PC-3 (cell line): ENCODE results near the gene C1QL4. TPM values are rescaled to one million over a fixed set of nuclear protein-coding genes. Genes with fewer than 3 reads are reported as not detected.
A peak's percentile ranks its signal among the peaks of the same experiment; 100 is the strongest.

ENCODE experiments used
- ATAC-seq: fragments of 200-7000 bp; cut with Tn5 transposase; 2 replicates; pipeline ENCODE4 v1.9.1; 2020; ENCODE audit warnings: mild to moderate bottlenecking, moderate library complexity
- BruUV-seq: library from RNA; stranded (reverse); fragments of 400-500 nt; replicated peaks from 2 replicates; lab custom pipeline; 2021; lab: Mats Ljungman, UMichigan
- CTCF ChIA-PET: fragments of 300-600 bp; sonication (Branson Sonifier 250); formaldehyde crosslinking; loops from one replicate; lab custom pipeline; 2022; ENCODE audit warnings: antibody characterized with exemption; lab: Charles Lee
- POLR2A ChIA-PET: fragments of 300-600 bp; sonication (Branson Sonifier 250); formaldehyde crosslinking; loops from one replicate; lab custom pipeline; 2022; ENCODE audit warnings: antibody characterized with exemption; ENCODE audit not compliant: unreplicated experiment; lab: Charles Lee
- DNase-seq: peaks from one replicate; pipeline ENCODE4 v3.0.0-alpha.2; 2015
- H2AFZ ChIP-seq: fragments of 300-600 bp; sonication (generic); 2 replicates; pipeline ENCODE4 v1.6.0; 2016; ENCODE audit warnings: antibody characterized with exemption, low read length
- H3F3A ChIP-seq: fragments of 300-600 bp; sonication (generic); one replicate; pipeline ENCODE4 v1.6.0; 2017; ENCODE audit warnings: antibody characterized with exemption, low read length, control low read depth, mild to moderate bottlenecking; ENCODE audit not compliant: unreplicated experiment
- H3K27ac ChIP-seq: fragments of 300-600 bp; sonication (generic); 2 replicates; pipeline ENCODE4 v1.5.1; 2016; ENCODE audit warnings: mild to moderate bottlenecking, low read length
- H3K27me3 ChIP-seq: fragments of 300-600 bp; sonication (generic); 2 replicates; pipeline ENCODE4 v1.6.1; 2016; ENCODE audit warnings: low read length, mixed read lengths
- H3K36me3 ChIP-seq: fragments of 300-600 bp; sonication (generic); 2 replicates; pipeline ENCODE4 v1.6.1; 2016; ENCODE audit warnings: low read depth, mixed run types, low read length, mixed read lengths
- H3K4me1 ChIP-seq: fragments of 300-600 bp; sonication (generic); 2 replicates; pipeline ENCODE4 v1.5.1; 2016; ENCODE audit warnings: low read length; ENCODE audit not compliant: insufficient read depth
- H3K4me2 ChIP-seq: fragments of 300-600 bp; sonication (generic); 2 replicates; pipeline ENCODE4 v1.6.0; 2016; ENCODE audit warnings: low read length
- H3K4me3 ChIP-seq: fragments of 300-600 bp; sonication (generic); 2 replicates; pipeline ENCODE4 v1.5.1; 2016; ENCODE audit warnings: mild to moderate bottlenecking, low read length, mixed read lengths
- H3K79me2 ChIP-seq: fragments of 300-600 bp; sonication (generic); 2 replicates; pipeline ENCODE4 v1.6.1; 2017; ENCODE audit warnings: low read length, mixed read lengths
- H3K9ac ChIP-seq: fragments of 300-600 bp; sonication (generic); 2 replicates; pipeline ENCODE4 v1.6.0; 2016; ENCODE audit warnings: mild to moderate bottlenecking, low read length
- H3K9me2 ChIP-seq: fragments of 300-600 bp; sonication (generic); replicated peaks from 2 replicates; pipeline ENCODE4 v1.6.1; 2016; ENCODE audit warnings: mixed run types, low read length, mixed read lengths
- H3K9me3 ChIP-seq: fragments of 300-600 bp; sonication (generic); 2 replicates; pipeline ENCODE4 v1.6.1; 2016; ENCODE audit warnings: low read length, mixed read lengths
- H4K20me1 ChIP-seq: fragments of 300-600 bp; sonication (generic); 2 replicates; pipeline ENCODE4 v1.6.1; 2016; ENCODE audit warnings: low read length, mixed read lengths
- CTCF ChIP-seq: fragments of 300-600 bp; sonication (generic); conservative IDR thresholded peaks from 2 replicates; pipeline ENCODE4 v1.5.1; 2017; ENCODE audit warnings: antibody characterized with exemption, low read depth, mild to moderate bottlenecking, low read length
- EZH2 ChIP-seq: fragments of 300-600 bp; sonication (generic); IDR thresholded peaks from one replicate; pipeline ENCODE4 v1.6.1; 2017; ENCODE audit warnings: antibody characterized with exemption, mild to moderate bottlenecking, low read length; ENCODE audit not compliant: unreplicated experiment
- EZH2phosphoT487 ChIP-seq: fragments of 300-600 bp; sonication (generic); IDR thresholded peaks from 2 replicates; pipeline ENCODE4 v1.6.1; 2018; ENCODE audit warnings: mild to moderate bottlenecking, antibody characterized with exemption, low read length, borderline replicate concordance
- intact Hi-C: fragments of 100-400 bp; cut with micrococcal nuclease; formaldehyde crosslinking; loops from 2 replicates; pipeline ENCODE4 v1.9.0; 2023
- total RNA-seq: library from RNA; depleted of rRNA; stranded (reverse); fragments of >200 nt; gene quantifications from 2 replicates; pipeline ENCODE4 v1.2.3, GENCODE V29; 2014

Gene C1QL4
- total RNA-seq, 1 experiment from 2014 or later, result 5.3 TPM

GRCh38 chr12:49375406-49375805 lies 38.4 kb upstream of the C1QL4 start:
- Histone ChIP-seq H3K4me1 (no peaks in the 10 kb centered on the region), H4K20me1 (no peaks in the 10 kb centered on the region), H3K4me3 (no peak overlapping the region), H3K79me2 (peaks cover 84% of the 10 kb centered on the region), H3K4me2 (no peak overlapping the region), H3K27me3 (no peaks in the 10 kb centered on the region), H3K27ac (no peak overlapping the region), H3K36me3 (peaks cover 5% of the 10 kb centered on the region; the same call in 1 of the 2 replicates), H3K9me2 (no peaks in the 10 kb centered on the region), H3F3A (no peaks in the 10 kb centered on the region), H3K9ac (no peak overlapping the region), H3K9me3 (no peaks in the 10 kb centered on the region), H2AFZ (no peak overlapping the region)
- ChIA-PET POLR2A (interaction anchor here (0.5 kb wide), 1 partner anchor 16 kb away, joined by 6 read pairs; no protein-coding TSS in a partner anchor), CTCF (interaction anchor here (0.5 to 0.6 kb wide), 2 partner anchors 9 to 44 kb away, joined by 3 to 5 read pairs; no protein-coding TSS in a partner anchor)
- no TSS peak for BruUV-seq
- intact Hi-C loops, result no loop called here
- peak; percentile 28 for DNase-seq
- ATAC-seq, result peak; percentile 78
- TF ChIP-seq EZH2, result no peak
- TF ChIP-seq CTCF, result no peak
- TF ChIP-seq EZH2phosphoT487, result no peak

- Histone ChIP-seq H3K9me3 (no peaks in the 10 kb centered on the region), H4K20me1 (peaks cover 10% of the 10 kb centered on the region), H3K9ac (no peak overlapping the region), H3K27me3 (no peaks in the 10 kb centered on the region), H3K36me3 (peaks cover 5% of the 10 kb centered on the region; the same call in 1 of the 2 replicates), H3K4me2 (no peak overlapping the region), H3K79me2 (peaks cover 84% of the 10 kb centered on the region), H3K9me2 (no peaks in the 10 kb centered on the region), H3K4me3 (no peak overlapping the region), H2AFZ (no peak overlapping the region), H3K27ac (no peak overlapping the region), H3F3A (no peaks in the 10 kb centered on the region), H3K4me1 (peaks cover 26% of the 10 kb centered on the region)
- ChIA-PET POLR2A (no interaction called here), CTCF (no interaction called here)
- TF ChIP-seq EZH2phosphoT487, result no peak
- no peak for TF ChIP-seq CTCF
- TF ChIP-seq EZH2, result no peak
- intact Hi-C loops, result no loop called here
- no TSS peak for BruUV-seq
- DNase-seq (no peak), ATAC-seq (no peak)
Measured at GRCh38 chr12:49370539-49370938, 33.6 kb upstream of the C1QL4 start.

GRCh38 chr12:49369411-49370145 lies 32.6 kb upstream of the C1QL4 start:
- H3K4me3 ChIP-seq, result peak overlapping the region; percentile 85
- intact Hi-C loops, result no loop called here

More at GRCh38 chr12:49369411-49370145, 32.6 kb upstream of the C1QL4 start:
- CTCF ChIA-PET, result no interaction called here
- H3K36me3 ChIP-seq, result peaks cover 5% of the 10 kb centered on the region; the same call in 1 of the 2 replicates
- peaks cover 36% of the 10 kb centered on the region for H3K4me1 ChIP-seq
- H3K4me2 ChIP-seq, result peak overlapping the region; percentile 94
- H3F3A ChIP-seq, result no peaks in the 10 kb centered on the region
- no peak for TF ChIP-seq EZH2
- peak; percentile 43 for TF ChIP-seq CTCF
- no peak for TF ChIP-seq EZH2phosphoT487
- H3K9me2 ChIP-seq, result no peaks in the 10 kb centered on the region
- H4K20me1 ChIP-seq, result peaks cover 10% of the 10 kb centered on the region
- POLR2A ChIA-PET, result no interaction called here
- H3K9me3 ChIP-seq, result no peaks in the 10 kb centered on the region
- H3K9ac ChIP-seq, result no peak overlapping the region
- H3K79me2 ChIP-seq, result peaks cover 74% of the 10 kb centered on the region
- no peak overlapping the region for H3K27ac ChIP-seq
- no peak overlapping the region for H2AFZ ChIP-seq
- H3K27me3 ChIP-seq, result no peaks in the 10 kb centered on the region
- BruUV-seq, result no TSS peak
- ATAC-seq, result no peak
- peak; percentile 61 for DNase-seq
